Gastroesophageal sphincter (tissue), 3 donors: ENCODE measurements around the gene GTSF1L.

Experiments
- POLR2A ChIP-seq, 2 donors: fragments of 450-650 bp; IDR thresholded peaks; one replicate each; pipeline ENCODE4 v1.6.1; 2017; ENCODE audit warnings: antibody characterized with exemption in 2 of 2, mild to moderate bottlenecking in 2 of 2, moderate library complexity in 1 of 2
- POLR2AphosphoS5 ChIP-seq: sonication (generic); formaldehyde crosslinking; IDR thresholded peaks from one replicate; pipeline ENCODE4 v1.6.1; 2017; ENCODE audit warnings: antibody characterized with exemption
- TF ChIP-seq, protein P1 (sequence below), 4 experiments: fragments of 200-600 bp in 2 of 4; fragments of 450-650 bp in 2 of 4; sonication (generic) in 1 of 4; IDR thresholded peaks; one replicate each; pipeline ENCODE4 v1.5.1; 2017 to 2019; ENCODE audit warnings: antibody characterized with exemption in 4 of 4, mild to moderate bottlenecking in 2 of 4, moderate library complexity in 2 of 4

DNA sequence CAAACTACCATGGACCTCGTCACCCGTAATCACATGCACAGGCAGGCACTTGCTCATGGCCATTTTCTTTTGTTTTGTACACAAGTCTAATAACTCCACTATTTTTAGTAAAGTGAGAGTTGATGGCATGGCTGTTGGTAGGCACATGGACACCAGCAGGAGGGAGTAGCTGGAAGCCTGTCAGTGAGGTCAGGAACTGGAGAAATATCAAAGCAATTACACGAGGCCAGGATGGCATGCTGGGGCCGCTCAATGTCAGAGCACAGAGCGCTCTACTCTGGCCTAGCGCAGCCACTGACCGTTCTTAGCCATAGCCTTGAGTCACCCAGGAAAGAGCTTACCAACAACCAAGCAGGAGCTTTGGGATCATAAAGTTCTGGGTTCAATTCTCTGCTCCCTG, 36.1 kb upstream of the GTSF1L start:
- TF ChIP-seq POLR2A (IDR thresholded peaks at IDR 0.05) (no peak), POLR2AphosphoS5 (no peak)
- TF ChIP-seq, protein P1, sequence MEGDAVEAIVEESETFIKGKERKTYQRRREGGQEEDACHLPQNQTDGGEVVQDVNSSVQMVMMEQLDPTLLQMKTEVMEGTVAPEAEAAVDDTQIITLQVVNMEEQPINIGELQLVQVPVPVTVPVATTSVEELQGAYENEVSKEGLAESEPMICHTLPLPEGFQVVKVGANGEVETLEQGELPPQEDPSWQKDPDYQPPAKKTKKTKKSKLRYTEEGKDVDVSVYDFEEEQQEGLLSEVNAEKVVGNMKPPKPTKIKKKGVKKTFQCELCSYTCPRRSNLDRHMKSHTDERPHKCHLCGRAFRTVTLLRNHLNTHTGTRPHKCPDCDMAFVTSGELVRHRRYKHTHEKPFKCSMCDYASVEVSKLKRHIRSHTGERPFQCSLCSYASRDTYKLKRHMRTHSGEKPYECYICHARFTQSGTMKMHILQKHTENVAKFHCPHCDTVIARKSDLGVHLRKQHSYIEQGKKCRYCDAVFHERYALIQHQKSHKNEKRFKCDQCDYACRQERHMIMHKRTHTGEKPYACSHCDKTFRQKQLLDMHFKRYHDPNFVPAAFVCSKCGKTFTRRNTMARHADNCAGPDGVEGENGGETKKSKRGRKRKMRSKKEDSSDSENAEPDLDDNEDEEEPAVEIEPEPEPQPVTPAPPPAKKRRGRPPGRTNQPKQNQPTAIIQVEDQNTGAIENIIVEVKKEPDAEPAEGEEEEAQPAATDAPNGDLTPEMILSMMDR (IDR thresholded peaks at IDR 0.05), result no peak
